Measurements from ENCODE around the gene INTS3.

The INTS3 gene

GRCh38 chr1:153791648-153792253 is 63.9 kb downstream of the INTS3 start:
- H3K27ac ChIP-seq: no peak overlapping the region
- TF ChIP-seq ZFX (IDR thresholded peaks at IDR 0.05; ENCODE audit: borderline replicate concordance) (no peak), CTCF (IDR thresholded peaks at IDR 0.05) (no peak)

GRCh38 chr1:153792631-153793041 is 64.8 kb downstream of the INTS3 start:
- TF ChIP-seq CTCF (IDR thresholded peaks at IDR 0.05): no peak
- no peak for TF ChIP-seq ZFX (IDR thresholded peaks at IDR 0.05; ENCODE audit: borderline replicate concordance)
- H3K27ac ChIP-seq: no peak overlapping the region

- TF ChIP-seq ZFX (IDR thresholded peaks at IDR 0.05; ENCODE audit: borderline replicate concordance) (no peak), CTCF (IDR thresholded peaks at IDR 0.05) (no peak)
- no peak overlapping the region for H3K27ac ChIP-seq
These were observed 65.6 kb downstream of the INTS3 start for GRCh38 chr1:153793261-153793972.

GRCh38 chr1:153793973-153794615 is 66.2 kb downstream of the INTS3 start:
- no peak overlapping the region for H3K27ac ChIP-seq
- TF ChIP-seq ZFX (IDR thresholded peaks at IDR 0.05; ENCODE audit: borderline replicate concordance) (no peak), CTCF (IDR thresholded peaks at IDR 0.05) (no peak)

- H3K27ac ChIP-seq: no peak overlapping the region
- TF ChIP-seq ZFX (IDR thresholded peaks at IDR 0.05; ENCODE audit: borderline replicate concordance): no peak
- TF ChIP-seq CTCF (IDR thresholded peaks at IDR 0.05): no peak
These were observed 66.9 kb downstream of the INTS3 start for GRCh38 chr1:153794624-153795329.

- TF ChIP-seq ZFX (IDR thresholded peaks at IDR 0.05; ENCODE audit: borderline replicate concordance) (no peak), CTCF (IDR thresholded peaks at IDR 0.05) (no peak)
- H3K27ac ChIP-seq: no peak overlapping the region
These were observed 67.5 kb downstream of the INTS3 start for GRCh38 chr1:153795330-153795837.

All from 22Rv1 (cell line).